ENCODE data around the gene HES4. TPM values are rescaled to one million over a fixed set of nuclear protein-coding genes. Genes with fewer than 3 reads are reported as not detected.

Gene HES4
- total RNA-seq (2022; extraction: Qiagen RNA extraction; ENCODE audit: low read depth): 29.4 to 60.9 TPM (median 54.8 TPM) in 5 replicates

GRCh38 chr1:999725-1000356, at the start of gene HES4:
Gene HES4 (minus strand): TSS chr1:1000097. CDS start chr1:999973, 124 bp downstream.

DNA sequence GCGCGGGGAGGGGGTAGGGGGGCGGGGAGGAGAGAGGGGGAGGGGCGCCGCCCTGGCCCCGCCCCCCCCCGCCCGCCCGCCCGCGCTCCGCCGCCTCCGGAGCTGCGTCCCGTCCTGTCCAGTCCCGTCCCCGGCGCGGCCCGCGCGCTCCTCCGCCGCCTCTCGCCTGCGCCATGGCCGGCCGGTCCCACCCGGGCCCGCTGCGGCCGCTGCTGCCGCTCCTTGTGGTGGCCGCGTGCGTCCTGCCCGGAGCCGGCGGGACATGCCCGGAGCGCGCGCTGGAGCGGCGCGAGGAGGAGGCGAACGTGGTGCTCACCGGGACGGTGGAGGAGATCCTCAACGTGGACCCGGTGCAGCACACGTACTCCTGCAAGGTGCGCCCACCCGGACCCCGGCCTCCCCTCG, 20.1 kb upstream of the HES4 start, which contains the start of gene AGRN:
Gene AGRN, plus strand, starts transcription at position 121 of the 405 bp plus-strand sequence. Its CDS starts 53 bp downstream, at position 174.

GRCh38 chr1:1013105-1013921, 13.4 kb upstream of the HES4 start, which contains the start of gene ISG15:
Gene ISG15 (plus strand): TSS chr1:1013497. CDS start chr1:1013574, 77 bp downstream.

GRCh38 chr1:981955-982558, 17.8 kb downstream of the HES4 start, which contains the start of gene PERM1:
Gene PERM1 (minus strand): TSS chr1:982093. CDS start chr1:981029, 1,064 bp downstream.

DNA sequence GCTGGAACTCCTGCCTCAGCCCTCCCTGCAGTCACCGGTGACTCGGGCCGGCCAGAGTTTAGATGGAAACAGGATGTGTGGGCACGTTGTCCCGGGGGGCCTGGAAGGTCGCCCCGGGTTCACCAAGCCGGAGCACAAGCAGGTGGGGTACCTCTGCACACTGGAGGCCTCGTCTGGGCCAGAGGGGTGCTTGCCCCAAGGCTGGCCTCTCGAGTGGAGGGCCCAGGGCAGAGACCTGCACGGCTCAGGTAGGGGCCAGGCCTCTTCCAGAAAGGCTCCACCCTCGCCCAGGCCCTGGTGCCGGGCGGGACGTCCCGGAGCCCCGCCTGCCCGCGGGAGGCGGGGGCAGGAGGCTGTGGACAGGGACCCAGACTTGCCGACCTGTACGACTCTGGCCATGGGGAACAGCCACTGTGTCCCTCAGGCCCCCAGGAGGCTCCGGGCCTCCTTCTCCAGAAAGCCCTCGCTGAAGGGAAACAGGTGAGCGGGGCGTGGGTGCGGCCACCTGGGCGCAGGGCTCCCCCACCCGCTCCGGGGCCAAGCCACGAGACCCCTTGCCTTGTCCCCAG, 33.7 kb downstream of the HES4 start, which contains the start of gene PLEKHN1:
Gene PLEKHN1, plus strand, starts transcription at position 348 of the 569 bp plus-strand sequence. Its CDS starts 50 bp downstream, at position 398.

GRCh38 chr1:960363-961131, 39.4 kb downstream of the HES4 start, which contains the start of gene KLHL17:
Gene KLHL17 (plus strand): TSS chr1:960584. CDS start chr1:960694, 110 bp downstream.

DNA sequence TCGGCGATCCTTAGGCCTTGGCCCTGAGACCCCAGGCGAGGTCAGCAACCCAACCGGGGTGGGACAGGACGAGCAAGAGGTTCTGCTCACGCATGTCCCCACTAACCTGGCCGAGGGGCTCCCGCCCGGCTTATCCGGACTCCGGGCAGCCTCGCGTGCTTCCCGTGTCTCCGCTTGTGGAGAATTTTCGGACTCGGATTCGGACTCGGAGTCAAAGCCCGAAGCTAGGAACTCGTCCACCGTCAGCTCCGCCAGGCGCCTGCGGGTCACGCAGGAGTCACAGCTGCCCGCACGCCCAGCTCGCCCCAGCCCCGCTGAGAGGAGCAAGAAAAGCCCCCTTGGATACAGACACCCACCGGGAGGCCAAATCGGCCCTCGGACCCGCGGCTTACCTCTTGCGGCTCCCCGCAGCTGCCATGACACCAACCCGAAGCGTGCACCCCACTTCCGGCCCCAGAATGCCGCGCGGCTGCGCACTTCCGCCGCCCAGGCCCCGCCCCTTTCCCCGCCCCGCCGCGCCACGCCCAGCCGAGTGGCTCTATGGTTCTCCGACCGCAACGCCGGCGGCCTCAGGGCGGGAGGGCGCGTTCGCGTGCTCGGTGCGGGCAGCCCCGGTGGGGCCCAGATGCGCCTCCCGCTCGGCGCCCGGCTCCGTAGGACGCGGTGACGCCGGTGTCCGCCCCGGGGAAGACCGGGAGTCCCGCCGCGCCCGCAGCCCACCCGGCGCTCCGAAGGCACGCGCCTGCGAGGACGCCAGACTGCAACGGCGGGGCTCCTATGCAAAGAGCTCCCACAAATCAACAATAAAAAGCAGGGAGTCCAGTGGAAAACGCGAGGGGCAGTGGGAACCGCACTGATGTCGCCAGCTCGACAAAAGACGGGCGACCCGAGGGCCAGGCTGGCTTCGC, 40.8 kb downstream of the HES4 start, which contains the start of gene NOC2L:
Gene NOC2L, minus strand, starts transcription at position 434 of the 908 bp plus-strand sequence. Its CDS starts 16 bp downstream, at position 418.

Other genes starting within 250 kb of the HES4 start
- gene SAMD11, start 76.2 kb downstream of the HES4 start, total RNA-seq (2022; extraction: Qiagen RNA extraction; ENCODE audit: low read depth): 16.9 to 31.9 TPM (median 30.4 TPM) in 5 replicates
- 67.6 to 85.4 TPM (median 84.8 TPM) in 5 replicates for gene NOC2L, start 40.8 kb downstream of the HES4 start, total RNA-seq (2022; extraction: Qiagen RNA extraction; ENCODE audit: low read depth)
- gene KLHL17, start 39.5 kb downstream of the HES4 start, total RNA-seq (2022; extraction: Qiagen RNA extraction; ENCODE audit: low read depth): 9.1 to 16.4 TPM (median 15.4 TPM) in 5 replicates
- gene PLEKHN1, start 33.6 kb downstream of the HES4 start, total RNA-seq (2022; extraction: Qiagen RNA extraction; ENCODE audit: low read depth): 4.0 to 5.8 TPM (median 4.9 TPM) in 5 replicates
- gene PERM1, start 18.0 kb downstream of the HES4 start, total RNA-seq (2022; extraction: Qiagen RNA extraction; ENCODE audit: low read depth): 0.05 to 0.19 TPM (median 0.18 TPM) in 3 of 5 replicates, not detected in the others
- gene ISG15, start 13.4 kb upstream of the HES4 start, total RNA-seq (2022; extraction: Qiagen RNA extraction; ENCODE audit: low read depth): 19.1 to 22.3 TPM (median 19.9 TPM) in 5 replicates
- gene AGRN, start 20.0 kb upstream of the HES4 start, total RNA-seq (2022; extraction: Qiagen RNA extraction; ENCODE audit: low read depth): 76.1 to 112 TPM (median 108 TPM) in 5 replicates
- 0.14 to 0.42 TPM (median 0.31 TPM) in 5 replicates for gene RNF223, start 74.2 kb upstream of the HES4 start, total RNA-seq (2022; extraction: Qiagen RNA extraction; ENCODE audit: low read depth)
- 9.8 to 14.4 TPM (median 13.9 TPM) in 5 replicates for gene C1orf159, start 116.0 kb upstream of the HES4 start, total RNA-seq (2022; extraction: Qiagen RNA extraction; ENCODE audit: low read depth)
- gene TTLL10, start 173.8 kb upstream of the HES4 start, total RNA-seq (2022; extraction: Qiagen RNA extraction; ENCODE audit: low read depth): not detected in 5 replicates
- gene TNFRSF18, start 206.5 kb upstream of the HES4 start, total RNA-seq (2022; extraction: Qiagen RNA extraction; ENCODE audit: low read depth): 0.14 to 0.19 TPM in 2 of 5 replicates, not detected in the others
- gene TNFRSF4, start 214.1 kb upstream of the HES4 start, total RNA-seq (2022; extraction: Qiagen RNA extraction; ENCODE audit: low read depth): 0.12 to 0.22 TPM in 2 of 5 replicates, not detected in the others
- gene SDF4, start 231.9 kb upstream of the HES4 start, total RNA-seq (2022; extraction: Qiagen RNA extraction; ENCODE audit: low read depth): 108 to 134 TPM (median 126 TPM) in 5 replicates
- 11.1 to 18.4 TPM (median 17.7 TPM) in 5 replicates for gene B3GALT6, start 232.1 kb upstream of the HES4 start, total RNA-seq (2022; extraction: Qiagen RNA extraction; ENCODE audit: low read depth)
- 0.98 to 1.7 TPM (median 1.6 TPM) in 5 replicates for gene C1QTNF12, start 246.6 kb upstream of the HES4 start, total RNA-seq (2022; extraction: Qiagen RNA extraction; ENCODE audit: low read depth)

Data from A549 treated with GW870086 at 1 μM for 4 hours (cell line).